HepG2 (cell line): ENCODE measurements around the gene EIF5. TPM values are rescaled to one million over a fixed set of nuclear protein-coding genes. Genes with fewer than 3 reads are reported as not detected.

Experiments used
- BCLAF1 ChIP-seq: fragments of 450-650 bp; IDR thresholded peaks from 2 replicates; pipeline ENCODE4 v1.6.1; 2017; ENCODE audit warnings: mild to moderate bottlenecking
- FOSL2 ChIP-seq: sonication (generic); formaldehyde crosslinking; IDR thresholded peaks from 2 replicates; pipeline ENCODE4 v1.4.0; 2020; ENCODE audit warnings: missing genetic modification reagents
- FOXP4 ChIP-seq: sonication (generic); formaldehyde crosslinking; IDR thresholded peaks from 2 replicates; pipeline ENCODE4 v1.4.0; 2020; ENCODE audit warnings: missing genetic modification reagents
- KAT8 ChIP-seq: IDR thresholded peaks from 2 replicates; pipeline ENCODE4 v1.6.1; 2016; ENCODE audit warnings: missing genetic modification reagents, missing compliant biosample characterization
- PAX8 ChIP-seq: sonication (generic); formaldehyde crosslinking; IDR thresholded peaks from 2 replicates; pipeline ENCODE4 v1.8.0; 2022; ENCODE audit warnings: mild to moderate bottlenecking, missing genetic modification reagents, borderline replicate concordance
- POGK ChIP-seq: sonication (generic); formaldehyde crosslinking; conservative IDR thresholded peaks from 2 replicates; pipeline ENCODE4 v1.8.0; 2022; ENCODE audit warnings: mild to moderate bottlenecking, moderate library complexity, missing genetic modification reagents
- SKIL ChIP-seq: sonication (generic); formaldehyde crosslinking; IDR thresholded peaks from 2 replicates; pipeline ENCODE4 v1.8.0; 2022; ENCODE audit warnings: missing genetic modification reagents, mild to moderate bottlenecking, moderate library complexity, borderline replicate concordance
- ZNF550 ChIP-seq: sonication (generic); formaldehyde crosslinking; IDR thresholded peaks from 2 replicates; pipeline ENCODE4 v1.4.0; 2020; ENCODE audit warnings: mild to moderate bottlenecking, missing genetic modification reagents, borderline replicate concordance
- polyA plus RNA-seq, 8 experiments: library from polyadenylated mRNA; depleted of rRNA in 3 of 8; stranded (reverse) in 7 of 8; unstranded in 1 of 8; fragments of >200 nt; fragmentation: Illumina TruSeq in 4 of 8; extraction: Trizol in 4 of 8; gene quantifications; 2 replicates each; pipeline versions ENCODE4 v1.2.1 to v1.2.3, GENCODE V29; 2011 to 2016; ENCODE audit warnings: low read depth in 4 of 8, missing spikeins in 1 of 8, mixed read lengths in 1 of 8; ENCODE audit not compliant: insufficient read depth in 1 of 8
- total RNA-seq, 5 experiments: library from RNA; depleted of rRNA; stranded (reverse); fragments of >200 nt; fragmentation: Illumina TruSeq; extraction: Trizol; gene quantifications; 2 replicates each; pipeline ENCODE4 v1.2.3, GENCODE V29; 2016; ENCODE audit warnings: low read depth in 1 of 5
- TF ChIP-seq, protein P1 (sequence below): sonication (generic); formaldehyde crosslinking; IDR thresholded peaks from 2 replicates; pipeline ENCODE4 v1.4.0; 2020; ENCODE audit warnings: missing genetic modification reagents
- TF ChIP-seq, protein P2 (sequence below): sonication (generic); formaldehyde crosslinking; IDR thresholded peaks from 2 replicates; pipeline ENCODE4 v1.5.0; 2020; ENCODE audit warnings: mild to moderate bottlenecking, missing genetic modification reagents
- TF ChIP-seq, protein P3 (sequence below): sonication (generic); formaldehyde crosslinking; IDR thresholded peaks from 2 replicates; pipeline ENCODE4 v1.4.0; 2020; ENCODE audit warnings: missing genetic modification reagents

Gene EIF5
- total and polyA plus RNA-seq, 2 of the 13 experiments (the other 11 are each of a cell fraction or from before 2014, with no cell fraction given) = 189 to 281 TPM

GRCh38 chr14:103361867-103362266, 27.8 kb downstream of the EIF5 start (continued):
- no peak for TF ChIP-seq SKIL (CRISPR knock-in tag)
- TF ChIP-seq, protein P1, sequence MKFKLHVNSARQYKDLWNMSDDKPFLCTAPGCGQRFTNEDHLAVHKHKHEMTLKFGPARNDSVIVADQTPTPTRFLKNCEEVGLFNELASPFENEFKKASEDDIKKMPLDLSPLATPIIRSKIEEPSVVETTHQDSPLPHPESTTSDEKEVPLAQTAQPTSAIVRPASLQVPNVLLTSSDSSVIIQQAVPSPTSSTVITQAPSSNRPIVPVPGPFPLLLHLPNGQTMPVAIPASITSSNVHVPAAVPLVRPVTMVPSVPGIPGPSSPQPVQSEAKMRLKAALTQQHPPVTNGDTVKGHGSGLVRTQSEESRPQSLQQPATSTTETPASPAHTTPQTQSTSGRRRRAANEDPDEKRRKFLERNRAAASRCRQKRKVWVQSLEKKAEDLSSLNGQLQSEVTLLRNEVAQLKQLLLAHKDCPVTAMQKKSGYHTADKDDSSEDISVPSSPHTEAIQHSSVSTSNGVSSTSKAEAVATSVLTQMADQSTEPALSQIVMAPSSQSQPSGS = 0 out of 2 replicates have a peak, but pooled peaks have one; percentile 22
- no peak for TF ChIP-seq POGK (CRISPR knock-in tag)
- no peak for TF ChIP-seq ZNF550 (CRISPR knock-in tag)
- no peak for TF ChIP-seq BCLAF1
- 0 out of 2 replicates have a peak, but pooled peaks have one; percentile 32 for TF ChIP-seq FOXP4 (CRISPR knock-in tag)
- TF ChIP-seq KAT8 (CRISPR knock-in tag) = peak; percentile 56; the same call in 1 of the 2 replicates
- no peak for TF ChIP-seq PAX8 (CRISPR knock-in tag)
- TF ChIP-seq, protein P2, sequence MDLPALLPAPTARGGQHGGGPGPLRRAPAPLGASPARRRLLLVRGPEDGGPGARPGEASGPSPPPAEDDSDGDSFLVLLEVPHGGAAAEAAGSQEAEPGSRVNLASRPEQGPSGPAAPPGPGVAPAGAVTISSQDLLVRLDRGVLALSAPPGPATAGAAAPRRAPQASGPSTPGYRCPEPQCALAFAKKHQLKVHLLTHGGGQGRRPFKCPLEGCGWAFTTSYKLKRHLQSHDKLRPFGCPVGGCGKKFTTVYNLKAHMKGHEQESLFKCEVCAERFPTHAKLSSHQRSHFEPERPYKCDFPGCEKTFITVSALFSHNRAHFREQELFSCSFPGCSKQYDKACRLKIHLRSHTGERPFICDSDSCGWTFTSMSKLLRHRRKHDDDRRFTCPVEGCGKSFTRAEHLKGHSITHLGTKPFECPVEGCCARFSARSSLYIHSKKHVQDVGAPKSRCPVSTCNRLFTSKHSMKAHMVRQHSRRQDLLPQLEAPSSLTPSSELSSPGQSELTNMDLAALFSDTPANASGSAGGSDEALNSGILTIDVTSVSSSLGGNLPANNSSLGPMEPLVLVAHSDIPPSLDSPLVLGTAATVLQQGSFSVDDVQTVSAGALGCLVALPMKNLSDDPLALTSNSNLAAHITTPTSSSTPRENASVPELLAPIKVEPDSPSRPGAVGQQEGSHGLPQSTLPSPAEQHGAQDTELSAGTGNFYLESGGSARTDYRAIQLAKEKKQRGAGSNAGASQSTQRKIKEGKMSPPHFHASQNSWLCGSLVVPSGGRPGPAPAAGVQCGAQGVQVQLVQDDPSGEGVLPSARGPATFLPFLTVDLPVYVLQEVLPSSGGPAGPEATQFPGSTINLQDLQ (CRISPR knock-in tag) = no peak
- peak; percentile 98 for TF ChIP-seq FOSL2 (CRISPR knock-in tag)
- TF ChIP-seq, protein P3, sequence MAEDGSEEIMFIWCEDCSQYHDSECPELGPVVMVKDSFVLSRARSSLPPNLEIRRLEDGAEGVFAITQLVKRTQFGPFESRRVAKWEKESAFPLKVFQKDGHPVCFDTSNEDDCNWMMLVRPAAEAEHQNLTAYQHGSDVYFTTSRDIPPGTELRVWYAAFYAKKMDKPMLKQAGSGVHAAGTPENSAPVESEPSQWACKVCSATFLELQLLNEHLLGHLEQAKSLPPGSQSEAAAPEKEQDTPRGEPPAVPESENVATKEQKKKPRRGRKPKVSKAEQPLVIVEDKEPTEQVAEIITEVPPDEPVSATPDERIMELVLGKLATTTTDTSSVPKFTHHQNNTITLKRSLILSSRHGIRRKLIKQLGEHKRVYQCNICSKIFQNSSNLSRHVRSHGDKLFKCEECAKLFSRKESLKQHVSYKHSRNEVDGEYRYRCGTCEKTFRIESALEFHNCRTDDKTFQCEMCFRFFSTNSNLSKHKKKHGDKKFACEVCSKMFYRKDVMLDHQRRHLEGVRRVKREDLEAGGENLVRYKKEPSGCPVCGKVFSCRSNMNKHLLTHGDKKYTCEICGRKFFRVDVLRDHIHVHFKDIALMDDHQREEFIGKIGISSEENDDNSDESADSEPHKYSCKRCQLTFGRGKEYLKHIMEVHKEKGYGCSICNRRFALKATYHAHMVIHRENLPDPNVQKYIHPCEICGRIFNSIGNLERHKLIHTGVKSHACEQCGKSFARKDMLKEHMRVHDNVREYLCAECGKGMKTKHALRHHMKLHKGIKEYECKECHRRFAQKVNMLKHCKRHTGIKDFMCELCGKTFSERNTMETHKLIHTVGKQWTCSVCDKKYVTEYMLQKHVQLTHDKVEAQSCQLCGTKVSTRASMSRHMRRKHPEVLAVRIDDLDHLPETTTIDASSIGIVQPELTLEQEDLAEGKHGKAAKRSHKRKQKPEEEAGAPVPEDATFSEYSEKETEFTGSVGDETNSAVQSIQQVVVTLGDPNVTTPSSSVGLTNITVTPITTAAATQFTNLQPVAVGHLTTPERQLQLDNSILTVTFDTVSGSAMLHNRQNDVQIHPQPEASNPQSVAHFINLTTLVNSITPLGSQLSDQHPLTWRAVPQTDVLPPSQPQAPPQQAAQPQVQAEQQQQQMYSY = peak; percentile 95
